Endothelial cell of hepatic sinusoid (primary cell): Measurements from ENCODE around the gene NAT14.

Experiments used
- in situ Hi-C: cut with HindIII; loops from 2 replicates; pipeline ENCODE4 v1.10.0; 2017; ENCODE audit warnings: low sequenced_read_pairs

The NAT14 gene

DNA sequence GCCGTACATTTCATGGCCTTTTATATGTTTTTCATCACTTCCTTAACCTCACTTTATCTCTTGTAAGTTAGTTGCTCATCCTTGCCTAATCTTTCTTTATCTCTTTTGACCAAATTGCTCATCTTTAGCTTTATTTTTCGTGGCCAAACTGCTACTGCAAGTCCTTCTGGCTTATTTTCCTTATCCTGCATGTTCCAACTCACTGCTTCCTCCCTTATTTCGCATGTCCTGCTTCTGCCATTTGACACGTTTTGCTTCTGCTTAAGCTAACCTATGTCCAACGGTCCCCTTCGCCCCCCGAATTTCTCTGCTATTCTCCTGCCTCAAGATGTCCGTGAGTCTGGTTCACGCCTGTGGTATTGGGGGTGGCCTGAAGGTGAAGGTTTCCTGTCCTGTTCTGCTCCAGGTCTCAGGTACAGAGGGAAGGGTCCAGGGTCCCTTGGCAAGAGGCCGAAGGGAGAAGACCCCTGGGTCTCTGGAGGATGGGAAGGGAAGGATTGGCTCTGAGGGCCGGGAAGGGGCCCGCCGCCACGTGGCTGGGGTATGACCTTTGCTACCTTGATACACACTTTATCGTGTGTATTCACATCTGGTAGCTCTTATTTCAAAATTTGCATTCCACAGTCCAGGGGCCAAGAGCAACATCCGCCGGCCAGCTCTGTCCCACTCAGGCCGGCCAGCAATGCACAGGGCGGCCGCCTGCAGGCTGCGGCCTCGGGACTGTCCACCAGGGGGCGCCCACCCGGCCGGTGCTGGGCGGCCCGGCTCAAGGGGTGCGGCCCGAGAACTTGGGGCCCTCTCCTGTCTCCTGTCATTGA lies 17.5 kb upstream of the NAT14 start:
- in situ Hi-C loops: no loop called here

DNA sequence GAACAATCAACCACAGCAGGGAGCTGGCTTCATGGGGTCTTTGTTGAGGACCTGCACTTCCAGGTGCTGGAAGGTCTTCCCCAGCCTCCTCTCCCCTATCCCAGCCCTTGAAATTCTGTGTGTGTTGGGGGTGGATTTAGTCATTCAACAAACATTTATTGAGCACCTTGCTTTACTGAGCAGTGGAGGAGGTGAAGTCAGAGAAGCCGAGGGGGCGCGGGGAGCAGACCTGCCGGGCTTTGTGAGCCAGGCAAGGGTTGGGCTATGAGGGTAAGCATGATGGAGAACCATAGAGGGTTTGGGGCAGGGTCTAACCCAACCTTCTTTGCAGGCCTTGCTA lies 17.0 kb upstream of the NAT14 start:
- in situ Hi-C loops: no loop called here

DNA sequence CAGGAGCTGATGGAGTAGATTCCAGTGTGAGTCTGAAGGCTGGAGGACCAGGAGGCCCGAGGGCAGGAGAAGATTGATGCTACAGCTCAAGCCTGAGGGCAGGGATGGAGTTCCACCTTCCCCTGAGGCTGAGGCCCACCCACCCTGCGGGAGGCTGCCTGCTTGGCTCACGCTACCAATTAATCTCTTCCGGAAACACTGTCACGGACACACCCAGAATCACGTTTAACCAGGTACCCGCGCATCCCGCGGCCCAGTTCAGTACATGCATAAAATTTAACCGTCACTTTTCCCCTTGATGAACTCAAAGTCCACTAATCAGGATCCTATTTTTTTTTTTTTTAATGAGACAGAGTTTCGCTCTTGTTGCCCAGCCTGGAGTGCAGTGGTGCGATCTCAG lies 13.7 kb upstream of the NAT14 start:
- in situ Hi-C loops: loop anchor here (10.0 kb wide), 2 partner anchors 116 to 296 kb away; partner anchors contain the start of gene COX6B2

DNA sequence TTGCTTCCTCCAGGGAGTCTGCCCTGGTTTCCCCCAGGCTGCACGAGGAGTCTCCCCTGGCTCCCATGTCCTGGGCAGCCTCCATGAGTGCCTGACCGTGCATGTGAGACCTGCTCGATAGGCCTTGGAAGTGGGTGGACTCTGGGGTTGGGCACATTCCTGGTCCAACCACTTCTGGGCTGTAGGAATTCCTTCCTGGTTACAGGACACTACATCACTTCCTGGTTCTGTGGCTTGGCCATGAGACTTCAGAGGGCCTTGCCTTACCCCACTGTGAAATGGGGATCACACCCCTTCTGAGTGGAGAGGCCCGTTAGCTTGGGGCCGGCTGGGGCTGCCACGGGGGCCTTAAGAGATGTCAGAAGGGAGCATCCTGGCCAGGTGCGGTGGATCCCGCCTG lies 12.5 kb upstream of the NAT14 start:
- in situ Hi-C loops: loop anchor here (10.0 kb wide), 2 partner anchors 118 to 298 kb away; partner anchors contain the start of gene COX6B2

DNA sequence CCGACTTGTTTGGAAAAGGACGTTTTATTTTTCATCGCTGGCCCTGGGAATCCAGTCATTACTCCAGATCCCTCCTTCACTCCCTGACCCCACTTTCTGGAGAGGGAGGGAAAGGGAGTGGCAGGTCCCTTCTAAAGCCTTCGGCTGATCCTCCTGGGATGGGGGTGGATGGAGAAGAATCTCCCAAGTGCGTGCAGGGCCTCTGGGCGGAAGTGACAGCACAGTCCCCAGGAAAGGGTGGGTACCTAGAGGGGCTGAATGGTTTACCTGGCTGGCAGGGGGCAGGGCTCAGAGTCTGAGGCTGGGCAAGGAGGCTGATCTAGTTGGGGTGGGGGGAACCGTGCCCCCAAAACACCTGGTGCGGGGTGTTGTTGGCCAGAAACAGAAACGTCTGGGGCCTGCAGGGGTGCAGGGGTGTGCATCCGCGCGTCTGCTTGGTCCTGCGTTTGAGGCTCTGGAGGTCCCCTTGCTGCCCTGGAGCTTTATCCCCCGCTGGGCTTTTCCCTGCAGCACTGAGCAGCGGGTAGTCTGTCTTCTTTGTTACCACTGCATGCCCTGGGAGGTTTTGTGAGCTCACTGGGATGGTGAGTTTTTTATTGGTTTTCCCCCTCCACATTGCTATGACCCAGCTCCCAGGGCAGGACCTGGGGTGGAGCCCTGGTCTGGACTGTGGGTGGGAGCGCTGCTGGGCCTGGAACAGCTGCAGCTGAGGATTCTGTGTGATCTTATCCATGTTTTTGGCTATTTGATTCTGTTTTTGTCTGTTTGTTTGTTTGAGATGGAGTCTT lies 11.6 kb upstream of the NAT14 start:
- in situ Hi-C loops: loop anchor here (10.0 kb wide), 2 partner anchors 119 to 299 kb away; partner anchors contain the start of gene COX6B2

DNA sequence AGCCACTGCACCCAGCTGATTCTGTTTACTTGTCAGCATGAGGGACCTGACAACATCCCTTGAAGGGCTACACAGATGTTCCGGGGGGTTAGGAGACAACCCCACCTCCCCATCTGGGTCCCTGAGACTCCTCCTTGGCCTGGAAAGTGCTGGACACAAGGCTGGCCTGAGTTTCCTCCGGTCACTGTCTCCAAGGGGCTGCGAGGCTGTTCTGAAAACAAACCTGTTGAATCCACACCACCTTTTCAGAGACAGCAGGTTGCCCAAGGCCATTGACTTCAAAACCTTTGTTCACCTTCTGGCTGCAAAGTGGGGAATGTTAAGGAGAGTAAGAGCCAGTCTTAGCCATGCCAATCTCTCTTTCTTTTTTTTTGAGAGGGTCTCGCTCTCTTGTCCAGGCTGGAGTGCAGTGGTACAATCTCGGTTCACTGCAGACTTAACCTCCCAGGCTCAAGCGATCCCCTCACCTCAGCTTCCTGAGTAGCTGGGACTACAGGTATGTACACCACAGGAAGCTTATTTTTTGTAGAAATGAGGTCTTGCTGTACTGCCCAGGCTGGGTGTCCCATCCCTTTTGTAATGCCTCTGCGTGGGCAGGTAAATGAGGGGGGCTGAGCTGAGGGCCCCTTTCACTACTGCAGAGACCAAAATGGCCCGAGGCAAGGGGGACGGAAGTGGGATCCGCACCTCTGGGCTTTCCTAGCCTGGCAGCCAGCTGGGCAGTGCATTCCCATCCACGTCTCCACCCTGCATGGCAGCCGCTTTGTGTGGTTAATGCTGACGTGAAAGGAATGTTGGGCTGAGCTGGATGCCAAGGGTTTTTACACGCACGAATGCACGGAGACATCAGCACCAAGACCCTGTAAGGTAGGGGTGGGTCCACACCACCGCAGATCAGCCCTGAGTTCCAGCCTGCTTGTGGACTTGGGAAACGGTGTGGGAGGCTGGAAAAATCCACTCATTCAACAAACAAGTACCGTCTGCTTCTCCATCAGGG lies 10.4 kb upstream of the NAT14 start:
- in situ Hi-C loops: loop anchor here (10.0 kb wide), 2 partner anchors 120 to 300 kb away; partner anchors contain the start of gene COX6B2

DNA sequence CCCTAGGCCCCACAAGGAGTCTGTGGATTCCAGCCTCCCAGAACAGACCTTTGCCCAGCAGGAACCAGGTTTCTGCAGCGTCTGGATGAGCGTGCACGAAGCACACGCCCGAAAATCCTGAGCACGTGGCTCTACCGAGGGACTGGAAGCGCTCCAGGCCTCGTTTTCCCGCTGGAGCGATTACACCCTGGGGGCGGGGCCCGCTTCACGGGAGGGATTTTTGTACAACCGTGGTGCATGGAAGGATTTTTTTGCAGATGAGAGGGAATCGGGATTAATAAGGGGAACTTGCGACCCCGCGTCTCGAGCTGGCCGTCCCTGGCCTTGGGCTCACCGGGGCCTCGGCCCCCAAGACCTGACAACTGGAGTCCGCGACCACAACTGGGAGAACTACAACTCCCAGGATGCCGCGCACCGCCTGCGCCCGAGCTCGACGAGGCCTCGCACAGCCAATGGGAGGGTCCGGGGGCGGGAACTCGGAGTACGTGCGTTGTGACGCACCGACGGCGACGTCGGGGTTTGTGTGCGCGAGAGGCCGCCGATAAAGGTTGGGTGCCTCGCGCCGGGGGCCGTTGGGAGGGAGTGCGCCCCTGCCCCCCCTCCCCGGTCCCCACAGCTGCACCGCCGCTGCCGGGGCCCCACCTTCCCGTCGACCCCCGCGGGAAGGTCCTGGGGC lies 8.8 kb upstream of the NAT14 start, which contains the start of gene ZNF628:
TSS of gene ZNF628 (plus strand) at position 518 of the 676 bp plus-strand sequence. CDS start 3,294 bp downstream, outside the sequence.
- in situ Hi-C loops: loop anchor here (10.0 kb wide), 2 partner anchors 121 to 301 kb away; partner anchors contain the start of gene COX6B2

DNA sequence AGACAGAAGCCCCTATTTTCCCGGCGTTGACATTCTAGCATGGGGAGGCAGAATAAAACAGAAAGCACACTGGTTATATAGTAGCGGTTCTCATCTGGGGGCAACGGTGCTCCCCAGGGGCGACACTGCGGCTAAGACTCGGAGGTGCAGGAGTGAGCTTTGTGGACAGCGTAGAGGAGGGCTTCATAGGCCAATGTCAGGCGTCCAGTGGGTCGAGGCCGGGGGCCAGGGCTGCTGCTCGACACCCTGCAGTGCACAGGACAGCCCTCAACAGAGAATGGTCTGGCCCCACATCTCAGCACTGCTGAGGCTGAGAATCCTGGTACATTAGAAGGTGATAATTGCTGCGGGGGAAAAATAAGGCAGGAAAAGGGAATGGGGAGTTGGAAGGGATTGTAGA lies 7.1 kb upstream of the NAT14 start:
- in situ Hi-C loops: loop anchor here (10.0 kb wide), 2 partner anchors 123 to 303 kb away; partner anchors contain the start of gene COX6B2

DNA sequence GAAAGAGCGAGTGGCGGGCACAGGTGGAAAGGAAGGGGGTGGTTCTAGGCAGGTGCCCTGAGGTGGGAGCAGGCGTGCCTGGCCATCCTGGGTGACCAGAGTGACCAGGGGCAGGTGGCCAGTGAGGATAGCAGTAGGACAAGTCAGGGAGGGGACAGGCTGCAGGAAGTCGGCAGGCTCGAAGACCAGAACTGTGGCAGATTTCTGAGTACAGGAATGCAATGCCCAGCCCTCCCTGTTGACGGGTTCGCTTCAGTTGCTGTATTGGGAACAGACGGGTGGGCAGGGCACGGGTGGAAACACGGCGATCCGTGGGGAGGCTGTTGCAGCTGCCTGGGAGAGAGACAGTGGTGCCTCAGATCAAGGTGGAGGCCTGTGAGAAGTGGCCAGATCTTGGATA lies 6.6 kb upstream of the NAT14 start:
- in situ Hi-C loops: loop anchor here (10.0 kb wide), 2 partner anchors 124 to 304 kb away; partner anchors contain the start of gene COX6B2

DNA sequence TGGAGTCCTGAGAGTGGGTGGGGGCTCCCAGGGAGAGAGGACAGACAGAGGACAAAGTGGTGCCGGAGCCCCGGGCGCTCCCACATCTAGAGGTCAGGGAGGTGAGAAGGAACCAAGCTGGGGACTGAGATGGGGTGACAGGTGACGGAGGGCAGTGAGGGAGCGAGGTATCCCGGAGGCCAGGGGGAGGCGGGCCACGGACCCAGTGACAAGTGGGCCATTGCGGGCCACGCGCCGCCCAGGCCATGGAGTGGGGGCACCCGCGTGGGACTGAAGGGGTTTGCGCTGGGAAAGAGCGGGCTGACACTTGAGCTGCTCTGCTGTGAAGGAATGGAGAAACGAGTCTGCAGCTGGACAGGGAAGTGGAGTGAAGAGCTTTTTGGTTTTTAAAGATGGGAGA lies 5.9 kb upstream of the NAT14 start:
- in situ Hi-C loops: loop anchor here (10.0 kb wide), 2 partner anchors 124 to 304 kb away; partner anchors contain the start of gene COX6B2

DNA sequence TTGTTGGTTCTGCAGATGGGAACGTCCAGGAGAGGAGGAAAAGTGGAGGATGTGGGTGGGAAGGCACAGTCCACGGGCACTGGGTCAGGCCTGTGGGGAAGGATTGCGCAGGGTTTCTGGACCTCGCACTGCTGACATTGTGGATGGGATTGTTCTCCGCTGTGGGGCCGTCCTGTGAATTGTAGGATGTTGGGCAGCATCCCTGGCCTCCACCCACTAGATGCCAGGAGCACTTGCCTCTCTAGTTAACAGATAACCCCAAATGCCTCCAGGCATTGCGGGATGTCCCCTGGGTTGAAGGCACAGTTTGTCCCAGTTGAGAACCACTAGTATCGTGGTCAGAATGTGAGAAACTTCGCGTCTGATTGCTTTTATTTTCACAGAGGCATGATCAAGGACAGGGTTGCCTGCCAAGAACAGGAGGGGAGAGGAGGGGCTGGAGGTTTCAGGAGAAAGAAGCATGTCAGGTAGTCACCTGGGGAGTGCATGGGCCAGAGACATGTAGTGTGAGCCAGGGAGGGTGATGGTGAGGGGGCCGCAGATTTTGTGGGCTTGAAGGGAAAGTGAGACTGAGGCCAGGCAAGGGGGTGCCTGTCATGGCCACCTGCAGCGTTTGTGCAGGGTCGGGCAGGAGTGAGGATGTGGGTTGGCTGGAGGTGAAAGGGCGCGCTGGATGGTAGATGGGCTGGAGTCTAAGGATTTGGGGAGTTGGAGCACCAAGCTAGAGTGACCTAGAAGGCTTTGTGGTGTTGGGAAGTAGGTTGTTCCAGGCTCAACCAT lies 5.3 kb upstream of the NAT14 start:
- in situ Hi-C loops: loop anchor here (10.0 kb wide), 2 partner anchors 125 to 305 kb away; partner anchors contain the start of gene COX6B2

DNA sequence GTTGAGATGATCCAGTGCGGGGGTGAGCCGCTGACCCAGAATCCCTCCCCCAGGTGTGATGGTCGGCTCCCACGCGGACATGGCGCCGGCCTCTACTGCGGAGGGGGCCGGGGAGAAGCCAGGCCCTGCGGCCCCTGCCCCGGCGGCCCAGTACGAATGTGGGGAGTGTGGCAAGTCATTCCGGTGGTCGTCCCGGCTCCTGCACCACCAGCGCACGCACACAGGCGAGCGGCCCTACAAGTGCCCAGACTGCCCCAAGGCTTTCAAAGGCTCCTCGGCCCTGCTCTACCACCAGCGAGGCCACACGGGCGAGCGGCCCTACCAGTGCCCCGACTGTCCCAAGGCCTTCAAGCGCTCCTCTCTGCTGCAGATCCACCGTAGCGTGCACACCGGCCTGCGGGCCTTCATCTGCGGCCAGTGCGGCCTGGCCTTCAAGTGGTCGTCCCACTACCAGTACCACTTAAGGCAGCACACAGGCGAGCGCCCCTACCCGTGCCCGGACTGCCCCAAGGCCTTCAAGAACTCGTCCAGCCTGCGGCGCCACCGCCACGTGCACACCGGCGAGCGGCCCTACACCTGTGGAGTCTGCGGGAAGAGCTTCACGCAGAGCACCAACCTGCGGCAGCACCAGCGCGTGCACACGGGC lies 3.7 kb upstream of the NAT14 start:
- in situ Hi-C loops: no loop called here

DNA sequence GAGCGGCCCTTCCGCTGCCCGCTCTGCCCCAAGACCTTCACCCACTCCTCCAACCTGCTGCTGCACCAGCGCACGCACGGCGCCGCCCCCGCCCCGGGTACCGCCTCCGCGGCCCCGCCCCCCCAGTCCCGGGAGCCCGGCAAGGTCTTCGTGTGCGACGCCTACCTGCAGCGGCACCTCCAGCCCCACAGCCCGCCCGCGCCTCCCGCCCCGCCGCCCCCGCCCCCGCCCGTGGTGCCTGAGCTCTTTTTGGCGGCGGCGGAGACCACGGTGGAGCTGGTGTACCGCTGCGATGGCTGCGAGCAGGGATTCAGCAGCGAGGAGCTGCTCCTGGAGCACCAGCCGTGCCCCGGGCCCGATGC lies 3.2 kb upstream of the NAT14 start:
- in situ Hi-C loops: no loop called here

DNA sequence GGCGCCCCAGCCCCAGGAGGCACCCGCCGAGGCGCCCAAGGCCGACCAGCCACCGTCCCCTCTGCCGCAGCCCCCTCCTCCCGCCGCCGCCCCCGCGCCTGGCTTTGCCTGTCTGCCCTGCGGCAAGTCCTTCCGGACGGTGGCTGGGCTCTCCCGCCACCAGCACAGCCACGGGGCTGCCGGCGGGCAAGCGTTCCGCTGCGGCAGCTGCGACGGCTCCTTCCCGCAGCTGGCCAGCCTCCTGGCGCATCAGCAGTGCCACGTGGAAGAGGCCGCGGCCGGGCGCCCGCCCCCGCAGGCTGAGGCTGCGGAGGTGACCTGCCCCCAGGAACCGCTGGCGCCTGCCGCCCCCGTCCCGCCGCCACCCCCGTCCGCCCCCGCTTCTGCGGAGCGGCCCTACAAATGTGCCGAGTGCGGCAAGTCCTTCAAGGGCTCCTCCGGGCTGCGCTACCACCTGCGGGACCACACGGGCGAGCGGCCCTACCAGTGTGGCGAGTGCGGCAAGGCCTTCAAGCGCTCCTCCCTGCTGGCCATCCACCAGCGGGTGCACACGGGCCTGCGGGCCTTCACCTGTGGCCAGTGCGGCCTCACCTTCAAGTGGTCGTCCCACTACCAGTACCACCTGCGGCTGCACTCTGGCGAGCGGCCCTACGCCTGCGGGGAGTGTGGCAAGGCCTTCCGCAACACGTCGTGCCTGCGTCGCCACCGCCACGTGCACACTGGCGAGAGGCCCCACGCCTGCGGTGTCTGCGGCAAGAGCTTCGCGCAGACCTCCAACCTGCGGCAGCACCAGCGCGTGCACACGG lies 2.6 kb upstream of the NAT14 start:
- in situ Hi-C loops: no loop called here

DNA sequence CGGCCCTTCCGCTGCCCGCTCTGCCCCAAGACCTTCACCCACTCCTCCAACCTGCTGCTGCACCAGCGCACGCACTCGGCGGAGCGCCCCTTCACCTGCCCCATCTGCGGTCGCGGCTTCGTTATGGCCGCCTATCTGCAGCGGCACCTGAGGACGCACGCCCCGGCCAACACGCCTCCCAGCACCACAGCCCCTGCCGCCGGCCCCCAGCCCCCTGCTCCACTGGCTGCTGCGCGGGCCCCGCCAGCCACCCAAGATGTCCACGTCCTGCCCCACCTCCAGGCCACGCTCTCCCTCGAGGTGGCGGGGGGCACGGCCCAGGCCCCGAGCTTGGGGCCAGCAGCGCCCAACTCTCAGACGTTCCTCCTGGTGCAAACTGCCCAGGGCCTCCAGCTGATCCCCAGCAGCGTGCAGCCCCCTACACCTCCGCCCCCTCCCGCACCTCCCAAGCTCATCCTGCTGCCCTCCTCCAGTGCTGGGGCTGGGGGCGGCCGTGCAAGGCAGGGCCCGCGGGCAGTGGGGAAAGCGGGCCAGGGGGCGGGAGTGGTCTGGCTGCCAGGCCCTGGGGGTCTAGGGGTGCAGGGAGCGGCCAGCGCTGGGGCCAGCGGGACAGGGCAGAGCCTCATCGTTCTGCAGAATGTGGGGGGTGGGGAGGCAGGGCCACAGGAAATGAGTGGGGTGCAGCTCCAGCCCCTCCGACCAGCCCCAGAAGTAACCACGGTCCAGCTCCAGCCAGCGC lies 1.9 kb upstream of the NAT14 start:
- in situ Hi-C loops: no loop called here

DNA sequence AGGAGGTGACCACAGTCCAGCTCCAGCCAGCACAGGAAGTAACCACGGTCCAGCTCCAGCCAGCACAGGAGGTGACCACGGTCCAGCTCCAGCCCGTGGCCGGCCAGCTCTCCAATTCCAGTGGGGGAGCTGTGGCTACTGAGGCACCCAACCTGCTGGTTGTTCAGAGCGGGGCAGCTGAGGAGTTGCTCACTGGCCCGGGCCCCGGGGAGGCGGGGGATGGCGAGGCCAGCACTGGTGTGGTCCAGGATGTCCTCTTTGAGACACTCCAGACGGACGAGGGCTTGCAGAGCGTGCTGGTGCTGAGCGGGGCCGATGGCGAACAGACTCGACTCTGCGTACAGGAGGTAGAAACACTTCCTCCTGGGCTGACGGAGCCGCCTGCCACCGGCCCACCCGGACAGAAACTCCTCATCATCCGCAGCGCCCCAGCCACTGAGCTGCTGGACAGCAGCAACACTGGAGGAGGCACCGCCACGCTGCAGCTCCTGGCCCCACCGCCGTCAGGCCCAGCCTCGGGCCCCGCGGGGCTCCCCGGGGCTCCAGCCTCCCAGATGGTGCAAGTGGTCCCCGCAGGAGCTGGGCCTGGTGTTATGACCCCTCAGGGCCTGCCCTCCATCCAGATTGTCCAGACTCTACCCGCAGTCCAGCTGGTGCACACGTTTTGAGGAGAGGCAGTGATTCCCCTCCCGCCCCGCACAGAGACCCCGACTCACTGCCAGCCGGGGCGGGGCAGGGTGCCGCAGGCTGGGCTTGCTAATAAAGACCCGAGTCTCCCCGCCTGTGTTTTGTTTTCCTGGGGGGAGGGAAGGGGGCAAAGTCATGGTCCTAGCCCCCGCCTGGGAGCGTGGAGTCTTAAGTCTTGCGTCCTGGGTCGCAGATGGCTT lies 1.0 kb upstream of the NAT14 start:
- in situ Hi-C loops: no loop called here
